Uterus (tissue), 4 donors: ENCODE results near the gene ELAC1. TPM values are rescaled to one million over a fixed set of nuclear protein-coding genes. Genes with fewer than 3 reads are reported as not detected.
A peak's percentile ranks its signal among the peaks of the same experiment; 100 is the strongest.

Experiments
- DNase-seq, 2 donors: peaks; one replicate each; pipeline ENCODE4 v3.0.0-alpha.2; 2019 to 2020
- H3K27ac ChIP-seq, 2 donors: fragments of 200-600 bp; sonication (generic); 1 replicate in 1 of 2; 2 replicates in 1 of 2; pipeline ENCODE4 v1.5.1; 2016 to 2018
- H3K27me3 ChIP-seq, 2 donors: fragments of 200-600 bp; sonication (generic); one replicate each; pipeline ENCODE4 v1.5.1; 2018 to 2019; ENCODE audit warnings: control low read depth in 1 of 2
- H3K36me3 ChIP-seq, 2 donors: fragments of 200-600 bp; sonication (generic); one replicate each; pipeline ENCODE4 v1.5.1; 2019; ENCODE audit warnings: control low read depth in 1 of 2
- H3K4me1 ChIP-seq, 2 donors: fragments of 200-600 bp; sonication (generic); one replicate each; pipeline ENCODE4 v1.5.1; 2018 to 2019; ENCODE audit warnings: control low read depth in 1 of 2
- H3K4me3 ChIP-seq, 2 donors: fragments of 200-600 bp; sonication (generic); 1 replicate in 1 of 2; 2 replicates in 1 of 2; pipeline ENCODE4 v1.5.1; 2018 to 2019; ENCODE audit warnings: mild to moderate bottlenecking in 1 of 2
- H3K9me3 ChIP-seq, 2 donors: fragments of 200-600 bp; sonication (generic); one replicate each; pipeline ENCODE4 v1.5.1; 2019; ENCODE audit warnings: control low read depth in 1 of 2
- CTCF ChIP-seq, 4 experiments: fragments of 200-600 bp in 2 of 4; fragments of 450-650 bp in 2 of 4; sonication (generic) in 2 of 4; IDR thresholded peaks; one replicate each; pipeline ENCODE4 v1.5.1; 2016 to 2019; ENCODE audit warnings: antibody characterized with exemption in 4 of 4, mild to moderate bottlenecking in 2 of 4, moderate library complexity in 1 of 4
- POLR2A ChIP-seq, 2 donors: fragments of 450-650 bp; IDR thresholded peaks; one replicate each; pipeline ENCODE4 v1.6.1; 2016; ENCODE audit warnings: antibody characterized with exemption in 2 of 2, mild to moderate bottlenecking in 1 of 2, moderate library complexity in 1 of 2
- intact Hi-C: fragments of 100-400 bp; cut with DNase I; formaldehyde crosslinking; loops from one replicate; pipeline ENCODE4 v1.15.1; 2023; ENCODE audit warnings: low total_unique reads
- total RNA-seq, 4 donors: library from RNA; depleted of rRNA in 3 of 4; stranded (reverse); fragments of >200 nt in 3 of 4; gene quantifications; one replicate each; pipeline versions ENCODE4 v1.1.0 to v1.2.4, GENCODE V29; 2014 to 2023
- donor health status: DM: yes; HTN: yes; CAD: no.

ELAC1 gene
- total RNA-seq, 4 donors from 2014 or later = 4.1 to 26.2 (median 9.4) TPM

- Histone ChIP-seq H3K4me1 (no peaks in the 10 kb centered on the region), H3K27ac (no peak overlapping the region), H3K27me3 (no peaks in the 10 kb centered on the region), H3K9me3 (no peaks in the 10 kb centered on the region), H3K36me3 (no peaks in the 10 kb centered on the region), H3K4me3 (no peak overlapping the region)
- DNase-seq = no peak
- intact Hi-C loops = no loop called here
- TF ChIP-seq CTCF (IDR thresholded peaks at IDR 0.05) (no peak), POLR2A (IDR thresholded peaks at IDR 0.05) (no peak)
Measured at GRCh38 chr18:51021226-51021965, 53.6 kb downstream of the ELAC1 start.

- no peaks in the 10 kb centered on the region for H3K9me3 ChIP-seq
- intact Hi-C loops = no loop called here
- no peak overlapping the region for H3K4me3 ChIP-seq
- no peaks in the 10 kb centered on the region for H3K36me3 ChIP-seq
- H3K27me3 ChIP-seq = no peaks in the 10 kb centered on the region
- H3K27ac ChIP-seq = no peak overlapping the region
- no peak for DNase-seq
- no peak for TF ChIP-seq POLR2A (IDR thresholded peaks at IDR 0.05)
- TF ChIP-seq CTCF (IDR thresholded peaks at IDR 0.05) = no peak
- H3K4me1 ChIP-seq = peaks cover 0 to 6% of the 10 kb centered on the region in 2 donors
Measured at GRCh38 chr18:51025512-51025911, 57.7 kb downstream of the ELAC1 start.

DNA sequence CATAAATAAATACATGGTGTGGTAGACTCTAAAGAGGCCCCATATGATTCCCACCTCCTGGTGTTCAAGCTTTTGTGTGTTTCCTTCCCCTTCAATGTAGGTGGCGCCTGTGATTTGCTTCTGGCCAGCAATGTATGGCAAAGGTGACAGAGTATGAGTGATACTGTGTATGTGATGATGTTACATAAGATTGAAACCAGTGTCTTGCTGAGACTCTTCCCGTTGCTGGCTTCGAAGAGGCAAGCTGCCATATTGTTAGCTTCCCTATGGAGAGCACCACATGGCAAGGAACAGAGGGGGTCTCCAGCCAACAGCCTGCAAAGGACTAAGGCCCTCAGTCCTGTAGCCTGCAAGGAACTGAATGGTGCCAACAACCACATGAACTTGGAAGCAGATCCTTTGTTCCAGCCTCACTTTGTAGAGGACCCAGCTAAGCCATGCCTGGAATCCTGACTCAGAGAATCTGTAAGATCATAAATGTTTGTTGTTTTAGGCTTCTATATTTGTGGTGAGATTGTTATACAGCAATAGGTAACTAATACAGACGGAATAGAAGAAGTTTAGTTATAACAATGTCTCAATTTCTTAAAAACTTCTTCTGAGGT is 60.5 kb downstream of the ELAC1 start:
- DNase-seq = no peak
- Histone ChIP-seq H3K4me3 (no peak overlapping the region), H3K27ac (no peak overlapping the region)

GRCh38 chr18:51029378-51029693 is 61.5 kb downstream of the ELAC1 start:
- intact Hi-C loops = no loop called here
- peak overlapping the region; percentile 99 to 100 for H3K27ac ChIP-seq
- no peaks in the 10 kb centered on the region for H3K36me3 ChIP-seq
- DNase-seq = no peak
- no peaks in the 10 kb centered on the region for H3K27me3 ChIP-seq
- H3K4me1 ChIP-seq = peaks cover 0 to 6% of the 10 kb centered on the region in 2 donors
- no peaks in the 10 kb centered on the region for H3K9me3 ChIP-seq
- peak overlapping the region; percentile 69 to 90 for H3K4me3 ChIP-seq
- TF ChIP-seq POLR2A (IDR thresholded peaks at IDR 0.05) = no peak
- no peak for TF ChIP-seq CTCF (IDR thresholded peaks at IDR 0.05)

More for the DNA sequence above, 60.5 kb downstream of the ELAC1 start:
- no peaks in the 10 kb centered on the region for H3K36me3 ChIP-seq
- no peaks in the 10 kb centered on the region for H3K9me3 ChIP-seq
- no peaks in the 10 kb centered on the region for H3K27me3 ChIP-seq
- peaks cover 0 to 6% of the 10 kb centered on the region in 2 donors for H3K4me1 ChIP-seq
- TF ChIP-seq POLR2A (IDR thresholded peaks at IDR 0.05) (no peak), CTCF (IDR thresholded peaks at IDR 0.05) (no peak)
- intact Hi-C loops = no loop called here
